Astrocyte (in vitro differentiated cells and primary cell): ENCODE measurements around the gene C21orf91. TPM values are rescaled to one million over a fixed set of nuclear protein-coding genes. Genes with fewer than 3 reads are reported as not detected.

ENCODE experiments used
- DNase-seq: peaks from one replicate; pipeline ENCODE4 v3.0.0-alpha.2; 2010; ENCODE audit warnings: low read depth
- FAIRE-seq: peaks from 2 replicates; lab custom pipeline; 2011; peaks lifted over from hg19 to GRCh38; lab: Jason Lieb, UNC
- H2AFZ ChIP-seq: 2 replicates; pipeline ENCODE4 v1.6.0; 2012; ENCODE audit warnings: low read depth, low read length, inconsistent platforms
- H3K27ac ChIP-seq: 2 replicates; pipeline ENCODE4 v1.5.1; 2011; ENCODE audit warnings: low read depth, low read length, inconsistent platforms
- H3K27me3 ChIP-seq: 2 replicates; pipeline ENCODE4 v1.6.0; 2011; ENCODE audit warnings: low read length, inconsistent platforms; ENCODE audit not compliant: insufficient read depth
- H3K36me3 ChIP-seq: 2 replicates; pipeline ENCODE4 v1.5.1; 2011; ENCODE audit warnings: low read length, inconsistent platforms; ENCODE audit not compliant: insufficient read depth
- H3K4me1 ChIP-seq: 2 replicates; pipeline ENCODE4 v1.5.1; 2011; ENCODE audit warnings: low read length, inconsistent platforms; ENCODE audit not compliant: insufficient read depth
- H3K4me2 ChIP-seq: 2 replicates; pipeline ENCODE4 v1.6.0; 2012; ENCODE audit warnings: low read length, inconsistent platforms
- H3K4me3 ChIP-seq: 2 replicates; pipeline ENCODE4 v1.5.1; 2011; ENCODE audit warnings: low read depth, mild to moderate bottlenecking, low read length, inconsistent platforms; ENCODE audit not compliant: insufficient read depth
- H3K79me2 ChIP-seq: 2 replicates; pipeline ENCODE4 v1.6.0; 2012; ENCODE audit warnings: mild to moderate bottlenecking, low read length, inconsistent platforms; ENCODE audit not compliant: insufficient read depth
- H3K9ac ChIP-seq: 2 replicates; pipeline ENCODE4 v1.6.0; 2012; ENCODE audit warnings: mild to moderate bottlenecking, low read length, inconsistent platforms
- H3K9me3 ChIP-seq: 2 replicates; pipeline ENCODE4 v1.5.1; 2012; ENCODE audit warnings: low read depth, mild to moderate bottlenecking, low read length, inconsistent platforms; ENCODE audit not compliant: insufficient read depth
- H4K20me1 ChIP-seq: 2 replicates; pipeline ENCODE4 v1.6.0; 2012; ENCODE audit warnings: low read length, inconsistent platforms; ENCODE audit not compliant: insufficient read depth
- H3K27ac Mint-ChIP-seq: one replicate; pipeline ENCODE4 v1.8.0; 2021; ENCODE audit warnings: mild to moderate bottlenecking, mixed read lengths; ENCODE audit not compliant: unreplicated experiment
- H3K27me3 Mint-ChIP-seq: one replicate; pipeline ENCODE4 v1.8.0; 2021; ENCODE audit warnings: low read depth, mixed read lengths; ENCODE audit not compliant: unreplicated experiment
- H3K36me3 Mint-ChIP-seq: one replicate; pipeline ENCODE4 v1.8.0; 2021; ENCODE audit warnings: low read depth, mixed read lengths; ENCODE audit not compliant: unreplicated experiment
- H3K4me1 Mint-ChIP-seq: one replicate; pipeline ENCODE4 v1.8.0; 2021; ENCODE audit warnings: low read depth, mixed read lengths; ENCODE audit not compliant: unreplicated experiment
- H3K4me3 Mint-ChIP-seq: one replicate; pipeline ENCODE4 v1.8.0; 2021; ENCODE audit warnings: mild to moderate bottlenecking, moderate library complexity, mixed read lengths; ENCODE audit not compliant: unreplicated experiment
- H3K9me3 Mint-ChIP-seq: one replicate; pipeline ENCODE4 v1.8.0; 2021; ENCODE audit warnings: mild to moderate bottlenecking, mixed read lengths; ENCODE audit not compliant: unreplicated experiment
- EZH2 ChIP-seq: IDR thresholded peaks from 2 replicates; pipeline ENCODE4 v1.6.1; 2012; ENCODE audit warnings: mild to moderate bottlenecking, low read length, inconsistent platforms; ENCODE audit not compliant: insufficient read depth
- total RNA-seq: library from RNA; stranded (reverse); gene quantifications from 2 replicates; pipeline ENCODE4 v1.2.1, GENCODE V29; 2021
- TF ChIP-seq, protein P1 (sequence below): IDR thresholded peaks from 2 replicates; pipeline ENCODE4 v1.5.1; 2011; ENCODE audit warnings: low read depth, mild to moderate bottlenecking, inconsistent platforms, low read length, moderate library complexity; ENCODE audit not compliant: insufficient read depth

Gene C21orf91
- total RNA-seq, 1 donor from 2014 or later: 31.9 TPM

DNA sequence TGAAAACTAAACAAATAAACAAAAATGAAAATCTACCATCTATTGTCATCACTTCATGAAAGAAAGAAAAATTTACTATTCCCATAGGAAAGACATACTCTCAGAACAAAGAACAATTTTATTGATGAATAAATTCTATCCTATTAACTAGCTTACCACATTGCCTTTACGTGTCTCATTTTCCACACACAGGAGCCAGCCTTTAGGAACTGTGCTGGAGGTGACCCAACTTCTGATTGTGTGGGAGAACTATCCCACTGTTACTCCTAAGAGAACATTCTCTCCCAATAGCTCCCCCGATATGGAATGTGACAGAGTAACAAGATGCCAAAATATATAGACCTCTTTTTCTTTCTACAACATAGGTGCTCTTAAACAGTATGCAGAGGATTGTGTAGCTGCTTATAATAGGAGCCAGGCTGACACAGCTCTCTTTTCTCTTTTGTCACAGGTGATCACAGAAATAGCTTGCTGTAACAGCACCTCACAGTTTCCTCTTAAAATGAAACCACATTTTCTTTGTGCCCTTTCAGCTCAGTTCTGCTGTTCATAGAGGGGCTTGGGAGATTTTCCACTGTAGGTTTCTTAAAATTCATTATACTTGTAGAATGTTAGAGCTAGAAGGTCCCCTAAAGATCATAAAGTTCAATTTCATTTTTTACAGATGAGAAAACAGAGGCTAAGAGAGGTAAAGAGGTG, 35.5 kb downstream of the C21orf91 start:
- Mint-ChIP-seq H3K9me3 (peaks cover 3% of the 10 kb centered on the region), H3K36me3 (peaks cover 48% of the 10 kb centered on the region), H3K4me3 (no peak overlapping the region), H3K27ac (no peak overlapping the region), H3K27me3 (no peaks in the 10 kb centered on the region), H3K4me1 (peaks cover 8% of the 10 kb centered on the region)
- H3K27ac ChIP-seq: no peak overlapping the region
- TF ChIP-seq, protein P1, sequence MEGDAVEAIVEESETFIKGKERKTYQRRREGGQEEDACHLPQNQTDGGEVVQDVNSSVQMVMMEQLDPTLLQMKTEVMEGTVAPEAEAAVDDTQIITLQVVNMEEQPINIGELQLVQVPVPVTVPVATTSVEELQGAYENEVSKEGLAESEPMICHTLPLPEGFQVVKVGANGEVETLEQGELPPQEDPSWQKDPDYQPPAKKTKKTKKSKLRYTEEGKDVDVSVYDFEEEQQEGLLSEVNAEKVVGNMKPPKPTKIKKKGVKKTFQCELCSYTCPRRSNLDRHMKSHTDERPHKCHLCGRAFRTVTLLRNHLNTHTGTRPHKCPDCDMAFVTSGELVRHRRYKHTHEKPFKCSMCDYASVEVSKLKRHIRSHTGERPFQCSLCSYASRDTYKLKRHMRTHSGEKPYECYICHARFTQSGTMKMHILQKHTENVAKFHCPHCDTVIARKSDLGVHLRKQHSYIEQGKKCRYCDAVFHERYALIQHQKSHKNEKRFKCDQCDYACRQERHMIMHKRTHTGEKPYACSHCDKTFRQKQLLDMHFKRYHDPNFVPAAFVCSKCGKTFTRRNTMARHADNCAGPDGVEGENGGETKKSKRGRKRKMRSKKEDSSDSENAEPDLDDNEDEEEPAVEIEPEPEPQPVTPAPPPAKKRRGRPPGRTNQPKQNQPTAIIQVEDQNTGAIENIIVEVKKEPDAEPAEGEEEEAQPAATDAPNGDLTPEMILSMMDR: no peak
- TF ChIP-seq EZH2: no peak
- no peak overlapping the region for H3K4me3 ChIP-seq
- H3K36me3 ChIP-seq: no peaks in the 10 kb centered on the region
- FAIRE-seq (no peak), DNase-seq (peak; percentile 23)
- no peak overlapping the region for H2AFZ ChIP-seq
- no peak overlapping the region for H3K4me2 ChIP-seq
- H4K20me1 ChIP-seq: no peaks in the 10 kb centered on the region
- no peaks in the 10 kb centered on the region for H3K9me3 ChIP-seq
- no peaks in the 10 kb centered on the region for H3K27me3 ChIP-seq
- no peaks in the 10 kb centered on the region for H3K79me2 ChIP-seq
- no peak overlapping the region for H3K9ac ChIP-seq
- H3K4me1 ChIP-seq: no peaks in the 10 kb centered on the region

DNA sequence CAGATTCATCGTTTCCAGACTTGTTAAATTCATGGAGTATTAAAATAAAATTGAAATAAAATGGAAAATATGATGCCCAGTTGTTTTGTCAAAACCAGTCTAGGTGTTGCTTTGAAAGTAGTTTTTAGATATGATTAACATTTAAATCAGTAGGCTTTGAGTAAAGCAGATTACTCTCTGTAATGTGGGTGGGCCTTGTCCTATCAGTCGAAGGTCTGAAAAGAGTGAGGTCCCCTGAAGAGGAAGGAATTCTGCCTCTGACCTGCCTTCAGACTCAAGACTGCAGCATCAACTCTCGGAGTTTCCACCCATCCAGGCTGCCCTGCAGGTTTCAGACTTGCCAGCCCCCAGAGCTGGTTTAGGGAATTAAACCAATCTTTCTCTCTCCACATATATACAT, 36.2 kb downstream of the C21orf91 start:
- no peaks in the 10 kb centered on the region for H4K20me1 ChIP-seq
- no peak overlapping the region for H3K27ac ChIP-seq
- Mint-ChIP-seq H3K4me3 (no peak overlapping the region), H3K9me3 (peaks cover 3% of the 10 kb centered on the region), H3K27me3 (no peaks in the 10 kb centered on the region), H3K4me1 (peaks cover 8% of the 10 kb centered on the region), H3K27ac (no peak overlapping the region), H3K36me3 (peaks cover 47% of the 10 kb centered on the region)
- H2AFZ ChIP-seq: no peak overlapping the region
- no peaks in the 10 kb centered on the region for H3K79me2 ChIP-seq
- H3K36me3 ChIP-seq: no peaks in the 10 kb centered on the region
- H3K9ac ChIP-seq: no peak overlapping the region
- no peaks in the 10 kb centered on the region for H3K9me3 ChIP-seq
- no peaks in the 10 kb centered on the region for H3K4me1 ChIP-seq
- DNase-seq (no peak), FAIRE-seq (no peak)
- H3K27me3 ChIP-seq: no peaks in the 10 kb centered on the region
- no peak for TF ChIP-seq EZH2
- TF ChIP-seq, protein P1: no peak
- no peak overlapping the region for H3K4me3 ChIP-seq
- no peak overlapping the region for H3K4me2 ChIP-seq

DNA sequence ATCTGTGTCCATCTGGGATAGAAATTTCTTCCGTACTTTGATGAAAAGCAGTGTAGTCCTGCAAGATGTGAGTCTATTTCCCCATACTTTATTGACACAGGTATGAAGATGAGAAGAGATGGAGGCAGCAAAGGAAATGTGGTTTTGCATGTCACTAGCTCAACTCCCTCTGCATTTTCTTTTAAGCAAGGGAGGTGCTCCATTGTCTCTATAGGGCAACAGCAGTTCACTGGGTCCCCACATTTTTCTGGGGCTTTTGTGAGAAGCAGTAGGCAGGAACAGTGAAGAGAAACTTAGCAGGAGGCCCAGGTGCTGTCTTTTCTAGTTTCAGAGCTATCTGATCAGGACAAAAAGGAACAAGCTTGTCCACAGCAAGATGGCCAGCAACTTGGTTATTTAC, 37.1 kb downstream of the C21orf91 start:
- Histone ChIP-seq H3K9me3 (no peaks in the 10 kb centered on the region), H2AFZ (no peak overlapping the region), H3K27me3 (no peaks in the 10 kb centered on the region), H3K36me3 (no peaks in the 10 kb centered on the region), H3K4me2 (no peak overlapping the region), H3K27ac (no peak overlapping the region), H3K9ac (no peak overlapping the region), H4K20me1 (no peaks in the 10 kb centered on the region), H3K4me1 (no peaks in the 10 kb centered on the region), H3K4me3 (no peak overlapping the region), H3K79me2 (no peaks in the 10 kb centered on the region)
- Mint-ChIP-seq H3K27ac (no peak overlapping the region), H3K4me1 (peaks cover 8% of the 10 kb centered on the region), H3K36me3 (peaks cover 43% of the 10 kb centered on the region), H3K27me3 (no peaks in the 10 kb centered on the region), H3K9me3 (peaks cover 3% of the 10 kb centered on the region), H3K4me3 (no peak overlapping the region)
- no peak for TF ChIP-seq EZH2
- TF ChIP-seq, protein P1: no peak
- FAIRE-seq (no peak), DNase-seq (no peak)
